GM12872 (cell line): ENCODE measurements around the gene SPAG8.

ENCODE experiments used
- TF ChIP-seq, protein P1 (sequence below): IDR thresholded peaks from 3 replicates; pipeline ENCODE4 v1.5.1; 2011; ENCODE audit warnings: low read depth, mild to moderate bottlenecking, low read length, moderate library complexity; ENCODE audit not compliant: insufficient read depth

SPAG8 gene

DNA sequence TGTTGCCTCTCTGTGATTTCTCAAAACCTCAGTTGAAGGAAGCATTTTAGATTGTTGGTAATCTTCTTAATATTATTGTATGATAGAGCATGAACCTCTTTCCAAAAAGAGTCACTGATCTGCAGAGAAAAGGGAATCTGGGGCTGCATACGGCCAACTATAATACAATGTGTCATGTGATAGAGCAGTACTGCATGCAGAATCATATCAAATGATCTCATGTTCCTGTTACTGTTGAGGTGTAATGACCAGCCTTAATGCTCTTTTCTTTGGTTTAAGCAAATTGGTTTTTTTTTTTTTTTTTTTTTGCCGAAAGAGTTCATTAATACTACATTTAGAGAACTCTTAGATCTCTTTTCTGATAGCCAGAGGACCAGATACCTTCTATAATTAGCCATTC, 45.1 kb downstream of the SPAG8 start:
- TF ChIP-seq, protein P1, sequence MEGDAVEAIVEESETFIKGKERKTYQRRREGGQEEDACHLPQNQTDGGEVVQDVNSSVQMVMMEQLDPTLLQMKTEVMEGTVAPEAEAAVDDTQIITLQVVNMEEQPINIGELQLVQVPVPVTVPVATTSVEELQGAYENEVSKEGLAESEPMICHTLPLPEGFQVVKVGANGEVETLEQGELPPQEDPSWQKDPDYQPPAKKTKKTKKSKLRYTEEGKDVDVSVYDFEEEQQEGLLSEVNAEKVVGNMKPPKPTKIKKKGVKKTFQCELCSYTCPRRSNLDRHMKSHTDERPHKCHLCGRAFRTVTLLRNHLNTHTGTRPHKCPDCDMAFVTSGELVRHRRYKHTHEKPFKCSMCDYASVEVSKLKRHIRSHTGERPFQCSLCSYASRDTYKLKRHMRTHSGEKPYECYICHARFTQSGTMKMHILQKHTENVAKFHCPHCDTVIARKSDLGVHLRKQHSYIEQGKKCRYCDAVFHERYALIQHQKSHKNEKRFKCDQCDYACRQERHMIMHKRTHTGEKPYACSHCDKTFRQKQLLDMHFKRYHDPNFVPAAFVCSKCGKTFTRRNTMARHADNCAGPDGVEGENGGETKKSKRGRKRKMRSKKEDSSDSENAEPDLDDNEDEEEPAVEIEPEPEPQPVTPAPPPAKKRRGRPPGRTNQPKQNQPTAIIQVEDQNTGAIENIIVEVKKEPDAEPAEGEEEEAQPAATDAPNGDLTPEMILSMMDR = no peak

DNA sequence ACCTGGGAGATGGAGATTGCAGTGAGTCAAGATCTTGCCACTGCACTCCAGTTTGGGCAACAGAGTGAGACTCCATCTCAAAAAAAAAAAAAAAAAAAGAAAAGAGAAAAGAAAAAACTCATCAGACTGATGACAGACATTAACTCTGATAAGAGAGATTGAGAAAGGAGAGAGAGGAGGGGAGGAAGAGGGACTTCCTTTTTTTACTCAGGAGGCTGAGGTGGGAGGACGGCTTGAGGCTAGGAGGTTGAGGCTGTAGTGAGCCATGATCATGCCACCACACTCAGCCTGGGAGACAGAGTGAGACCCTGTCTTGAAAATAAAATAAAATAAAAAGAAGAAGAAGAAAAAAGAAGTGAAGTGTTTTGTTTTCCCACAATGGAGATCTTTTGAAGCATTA, 48.3 kb downstream of the SPAG8 start:
- TF ChIP-seq, protein P1 = no peak

DNA sequence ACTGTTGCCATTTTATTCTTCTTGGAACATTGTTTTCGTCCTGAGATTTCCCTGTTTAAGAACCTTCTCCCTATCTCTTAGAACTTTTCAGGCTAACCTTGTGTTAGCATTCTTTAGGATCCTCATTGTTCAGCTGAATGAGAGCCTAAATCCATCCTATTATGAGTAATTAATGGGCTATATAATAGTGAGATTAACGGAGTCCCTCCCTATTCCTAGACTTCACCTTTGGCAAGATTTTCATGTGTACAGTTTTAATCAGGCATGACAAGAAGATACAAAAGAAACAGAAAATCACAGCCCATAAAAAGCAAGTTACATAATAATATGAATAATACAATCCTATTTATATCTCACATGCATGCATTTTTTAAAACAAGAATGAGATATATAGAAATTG, 48.9 kb downstream of the SPAG8 start:
- TF ChIP-seq, protein P1 = no peak

GRCh38 chr9:35760651-35761050, 51.4 kb downstream of the SPAG8 start:
- TF ChIP-seq, protein P1 = no peak

DNA sequence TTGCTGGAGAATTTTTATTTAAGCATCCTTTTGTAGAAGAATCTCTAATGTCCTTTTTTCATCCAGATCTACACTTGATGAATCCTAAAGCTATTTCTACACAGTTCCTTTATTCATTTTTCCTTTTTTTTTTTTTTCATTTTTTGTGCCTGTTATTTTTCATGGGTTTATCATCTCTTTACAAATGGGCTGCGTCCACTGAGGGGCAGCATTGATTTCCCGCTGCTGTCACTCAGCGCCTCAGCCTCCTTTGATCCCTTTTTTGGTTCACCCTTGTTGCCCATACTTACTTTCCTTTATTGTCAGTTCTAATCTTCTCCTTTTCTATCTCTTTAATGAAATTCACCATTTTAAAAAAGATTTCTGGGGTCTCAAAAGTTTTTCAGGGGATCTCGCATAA, 52.3 kb downstream of the SPAG8 start:
- TF ChIP-seq, protein P1 = no peak
